ENCODE measurements around the gene CEACAM1. TPM values are rescaled to one million over a fixed set of nuclear protein-coding genes. Genes with fewer than 3 reads are reported as not detected.
A peak's percentile ranks its signal among the peaks of the same experiment; 100 is the strongest.

Gene CEACAM1
- total RNA-seq, 1 experiment from 2014 or later, result 2.0 TPM

DNA sequence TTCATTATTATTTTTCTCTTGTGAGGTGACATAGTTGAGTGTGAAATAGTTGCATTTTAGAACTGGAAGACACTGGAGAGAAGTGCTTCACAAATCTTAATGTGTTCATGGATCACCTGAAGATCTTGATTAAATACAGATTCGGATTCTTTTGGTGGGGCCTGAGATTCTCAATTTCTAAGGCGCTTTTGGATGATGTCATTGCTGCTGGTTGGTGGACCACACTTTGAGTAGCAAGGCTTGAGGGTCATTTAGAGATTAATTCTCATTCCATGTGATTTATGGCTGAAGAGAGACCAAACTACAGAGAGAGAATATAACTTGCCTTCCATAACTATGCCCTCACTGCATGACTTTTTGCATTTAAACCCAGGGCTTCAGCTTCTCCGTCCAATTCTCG, 39.3 kb upstream of the CEACAM1 start:
- ATAC-seq, result no peak
- H3K27ac Mint-ChIP-seq, result no peak overlapping the region
- 0 out of 2 replicates have a peak, but pooled peaks cover 4% of the 10 kb centered on the region for H3K9me3 Mint-ChIP-seq
- TF ChIP-seq, protein P1, sequence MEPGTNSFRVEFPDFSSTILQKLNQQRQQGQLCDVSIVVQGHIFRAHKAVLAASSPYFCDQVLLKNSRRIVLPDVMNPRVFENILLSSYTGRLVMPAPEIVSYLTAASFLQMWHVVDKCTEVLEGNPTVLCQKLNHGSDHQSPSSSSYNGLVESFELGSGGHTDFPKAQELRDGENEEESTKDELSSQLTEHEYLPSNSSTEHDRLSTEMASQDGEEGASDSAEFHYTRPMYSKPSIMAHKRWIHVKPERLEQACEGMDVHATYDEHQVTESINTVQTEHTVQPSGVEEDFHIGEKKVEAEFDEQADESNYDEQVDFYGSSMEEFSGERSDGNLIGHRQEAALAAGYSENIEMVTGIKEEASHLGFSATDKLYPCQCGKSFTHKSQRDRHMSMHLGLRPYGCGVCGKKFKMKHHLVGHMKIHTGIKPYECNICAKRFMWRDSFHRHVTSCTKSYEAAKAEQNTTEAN (CRISPR knock-in tag; IDR thresholded peaks at IDR 0.05), result no peak
- TF ChIP-seq FOXJ3 (CRISPR knock-in tag; IDR thresholded peaks at IDR 0.05; ENCODE audit: borderline replicate concordance) (no peak), MXD4 (CRISPR knock-in tag; IDR thresholded peaks at IDR 0.05; ENCODE audit: borderline replicate concordance) (no peak), ZNF263 (CRISPR knock-in tag; IDR thresholded peaks at IDR 0.05; ENCODE audit: low read depth) (no peak), ZNF416 (CRISPR knock-in tag; IDR thresholded peaks at IDR 0.05) (no peak), TCF7 (CRISPR knock-in tag; IDR thresholded peaks at IDR 0.05; ENCODE audit: low read depth) (no peak), SMAD3 (CRISPR knock-in tag; IDR thresholded peaks at IDR 0.05; ENCODE audit: borderline replicate concordance) (no peak), IRF2 (CRISPR knock-in tag; IDR thresholded peaks at IDR 0.05; ENCODE audit: borderline replicate concordance, low read depth) (no peak), ZNF423 (CRISPR knock-in tag; IDR thresholded peaks at IDR 0.05) (no peak), TEAD4 (CRISPR knock-in tag; IDR thresholded peaks at IDR 0.05) (no peak), FOXP1 (CRISPR knock-in tag; IDR thresholded peaks at IDR 0.05; ENCODE audit: borderline replicate concordance) (no peak), GRHL2 (CRISPR knock-in tag; IDR thresholded peaks at IDR 0.05; ENCODE audit: insufficient replicate concordance, severe bottlenecking) (no peak), TP53 (CRISPR knock-in tag; IDR thresholded peaks at IDR 0.05) (no peak), SOX15 (CRISPR knock-in tag; IDR thresholded peaks at IDR 0.05) (no peak)
- TF ChIP-seq, protein P2, sequence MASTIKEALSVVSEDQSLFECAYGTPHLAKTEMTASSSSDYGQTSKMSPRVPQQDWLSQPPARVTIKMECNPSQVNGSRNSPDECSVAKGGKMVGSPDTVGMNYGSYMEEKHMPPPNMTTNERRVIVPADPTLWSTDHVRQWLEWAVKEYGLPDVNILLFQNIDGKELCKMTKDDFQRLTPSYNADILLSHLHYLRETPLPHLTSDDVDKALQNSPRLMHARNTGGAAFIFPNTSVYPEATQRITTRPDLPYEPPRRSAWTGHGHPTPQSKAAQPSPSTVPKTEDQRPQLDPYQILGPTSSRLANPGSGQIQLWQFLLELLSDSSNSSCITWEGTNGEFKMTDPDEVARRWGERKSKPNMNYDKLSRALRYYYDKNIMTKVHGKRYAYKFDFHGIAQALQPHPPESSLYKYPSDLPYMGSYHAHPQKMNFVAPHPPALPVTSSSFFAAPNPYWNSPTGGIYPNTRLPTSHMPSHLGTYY (CRISPR knock-in tag; IDR thresholded peaks at IDR 0.05), result no peak
- TF ChIP-seq, protein P3, sequence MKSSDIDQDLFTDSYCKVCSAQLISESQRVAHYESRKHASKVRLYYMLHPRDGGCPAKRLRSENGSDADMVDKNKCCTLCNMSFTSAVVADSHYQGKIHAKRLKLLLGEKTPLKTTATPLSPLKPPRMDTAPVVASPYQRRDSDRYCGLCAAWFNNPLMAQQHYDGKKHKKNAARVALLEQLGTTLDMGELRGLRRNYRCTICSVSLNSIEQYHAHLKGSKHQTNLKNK (CRISPR knock-in tag; IDR thresholded peaks at IDR 0.05), result no peak
- TF ChIP-seq, protein P4, sequence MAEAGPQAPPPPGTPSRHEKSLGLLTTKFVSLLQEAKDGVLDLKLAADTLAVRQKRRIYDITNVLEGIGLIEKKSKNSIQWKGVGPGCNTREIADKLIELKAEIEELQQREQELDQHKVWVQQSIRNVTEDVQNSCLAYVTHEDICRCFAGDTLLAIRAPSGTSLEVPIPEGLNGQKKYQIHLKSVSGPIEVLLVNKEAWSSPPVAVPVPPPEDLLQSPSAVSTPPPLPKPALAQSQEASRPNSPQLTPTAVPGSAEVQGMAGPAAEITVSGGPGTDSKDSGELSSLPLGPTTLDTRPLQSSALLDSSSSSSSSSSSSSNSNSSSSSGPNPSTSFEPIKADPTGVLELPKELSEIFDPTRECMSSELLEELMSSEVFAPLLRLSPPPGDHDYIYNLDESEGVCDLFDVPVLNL (CRISPR knock-in tag; IDR thresholded peaks at IDR 0.05; ENCODE audit: borderline replicate concordance, low read depth), result no peak
- TF ChIP-seq, protein P5, sequence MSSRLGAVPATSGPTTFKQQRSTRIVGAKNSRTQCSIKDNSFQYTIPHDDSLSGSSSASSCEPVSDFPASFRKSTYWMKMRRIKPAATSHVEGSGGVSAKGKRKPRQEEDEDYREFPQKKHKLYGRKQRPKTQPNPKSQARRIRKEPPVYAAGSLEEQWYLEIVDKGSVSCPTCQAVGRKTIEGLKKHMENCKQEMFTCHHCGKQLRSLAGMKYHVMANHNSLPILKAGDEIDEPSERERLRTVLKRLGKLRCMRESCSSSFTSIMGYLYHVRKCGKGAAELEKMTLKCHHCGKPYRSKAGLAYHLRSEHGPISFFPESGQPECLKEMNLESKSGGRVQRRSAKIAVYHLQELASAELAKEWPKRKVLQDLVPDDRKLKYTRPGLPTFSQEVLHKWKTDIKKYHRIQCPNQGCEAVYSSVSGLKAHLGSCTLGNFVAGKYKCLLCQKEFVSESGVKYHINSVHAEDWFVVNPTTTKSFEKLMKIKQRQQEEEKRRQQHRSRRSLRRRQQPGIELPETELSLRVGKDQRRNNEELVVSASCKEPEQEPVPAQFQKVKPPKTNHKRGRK (CRISPR knock-in tag; IDR thresholded peaks at IDR 0.05; ENCODE audit: borderline replicate concordance), result no peak
- ChIA-PET CTCF (interaction anchor here (1.1 to 2.4 kb wide), 4 partner anchors 9 to 127 kb away, joined by 3 to 12 read pairs (median 4); no protein-coding TSS in a partner anchor), POLR2A (no interaction called here)
- no peak overlapping the region for H3K4me3 Mint-ChIP-seq
- no peak for DNase-seq (ENCODE audit: low spot score)
- H3K27me3 Mint-ChIP-seq (ENCODE audit: low read depth), result peaks cover 17% of the 10 kb centered on the region
- H3K4me1 Mint-ChIP-seq, result no peaks in the 10 kb centered on the region
- H3K36me3 Mint-ChIP-seq, result no peaks in the 10 kb centered on the region

DNA sequence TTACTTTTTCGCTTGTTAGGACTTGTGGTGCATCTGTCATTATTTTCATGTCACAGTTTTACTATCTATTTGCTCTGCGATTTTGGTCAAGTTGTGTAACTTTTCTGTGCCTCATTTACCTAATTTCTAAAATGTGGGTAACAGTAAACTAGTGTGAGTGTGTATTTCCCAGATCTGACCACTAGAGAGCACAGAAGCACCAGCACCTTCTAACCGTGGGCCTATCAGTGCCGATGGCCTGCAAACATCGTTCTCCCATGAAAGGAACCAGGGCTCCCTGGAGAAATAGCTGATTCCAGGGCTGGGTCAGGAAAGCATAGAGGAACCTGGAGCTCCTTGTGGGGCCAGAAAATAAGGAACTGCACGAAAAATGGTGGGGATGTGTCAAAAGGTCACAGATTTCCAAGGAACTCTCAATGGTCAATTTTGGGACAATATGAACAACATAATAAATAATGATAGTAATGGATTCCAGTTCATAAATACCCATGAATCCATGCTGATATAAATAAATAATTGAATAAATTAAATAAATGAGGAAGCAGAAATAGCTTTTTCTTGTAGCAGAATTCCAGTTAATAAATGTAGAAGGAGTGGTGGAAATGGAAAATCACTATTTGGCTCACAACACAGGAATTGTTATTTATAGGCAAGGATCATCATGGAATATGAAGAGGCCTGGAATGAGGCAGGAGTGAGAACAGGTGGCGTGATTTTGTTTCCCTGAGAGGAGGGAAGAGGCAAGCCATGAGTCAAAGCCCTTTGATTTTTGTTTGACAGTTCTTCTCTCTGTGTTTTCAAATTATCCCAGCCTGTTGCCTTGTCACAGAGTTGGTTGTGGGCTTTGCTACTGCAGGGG, 35.3 kb upstream of the CEACAM1 start:
- POLR2A ChIA-PET, result no interaction called here
- Mint-ChIP-seq H3K36me3 (no peaks in the 10 kb centered on the region), H3K9me3 (no peaks in the 10 kb centered on the region), H3K4me3 (no peak overlapping the region), H3K27ac (no peak overlapping the region), H3K27me3 (ENCODE audit: low read depth) (peaks cover 24% of the 10 kb centered on the region), H3K4me1 (peaks cover 14% of the 10 kb centered on the region)
- ATAC-seq, result peak; percentile 92
- CTCF ChIA-PET, result interaction anchor here (0.6 to 4.7 kb wide), 25 partner anchors 8 to 263 kb away, joined by 3 to 39 read pairs (median 4); partner anchors contain the start of gene CEACAM8
- DNase-seq (ENCODE audit: low spot score), result peak; percentile 56
- TF ChIP-seq, protein P6, sequence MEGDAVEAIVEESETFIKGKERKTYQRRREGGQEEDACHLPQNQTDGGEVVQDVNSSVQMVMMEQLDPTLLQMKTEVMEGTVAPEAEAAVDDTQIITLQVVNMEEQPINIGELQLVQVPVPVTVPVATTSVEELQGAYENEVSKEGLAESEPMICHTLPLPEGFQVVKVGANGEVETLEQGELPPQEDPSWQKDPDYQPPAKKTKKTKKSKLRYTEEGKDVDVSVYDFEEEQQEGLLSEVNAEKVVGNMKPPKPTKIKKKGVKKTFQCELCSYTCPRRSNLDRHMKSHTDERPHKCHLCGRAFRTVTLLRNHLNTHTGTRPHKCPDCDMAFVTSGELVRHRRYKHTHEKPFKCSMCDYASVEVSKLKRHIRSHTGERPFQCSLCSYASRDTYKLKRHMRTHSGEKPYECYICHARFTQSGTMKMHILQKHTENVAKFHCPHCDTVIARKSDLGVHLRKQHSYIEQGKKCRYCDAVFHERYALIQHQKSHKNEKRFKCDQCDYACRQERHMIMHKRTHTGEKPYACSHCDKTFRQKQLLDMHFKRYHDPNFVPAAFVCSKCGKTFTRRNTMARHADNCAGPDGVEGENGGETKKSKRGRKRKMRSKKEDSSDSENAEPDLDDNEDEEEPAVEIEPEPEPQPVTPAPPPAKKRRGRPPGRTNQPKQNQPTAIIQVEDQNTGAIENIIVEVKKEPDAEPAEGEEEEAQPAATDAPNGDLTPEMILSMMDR (IDR thresholded peaks at IDR 0.05), result peak; percentile 73
- TF ChIP-seq ZNF232 (CRISPR knock-in tag; IDR thresholded peaks at IDR 0.05), result no peak

Data from WTC11 (cell line).